ENCODE data around the gene COMMD7.
A peak's percentile ranks its signal among the peaks of the same experiment; 100 is the strongest.

COMMD7 gene

GRCh38 chr20:32672982-32673851, 70.0 kb downstream of the COMMD7 start:
- DNase-seq: no peak

GRCh38 chr20:32672394-32672981, 70.8 kb downstream of the COMMD7 start:
- DNase-seq: no peak

GRCh38 chr20:32670773-32671455, 72.4 kb downstream of the COMMD7 start:
- no peak for DNase-seq

- no peak for DNase-seq
These were observed 76.2 kb downstream of the COMMD7 start for GRCh38 chr20:32667027-32667426.

GRCh38 chr20:32664678-32665159, 78.5 kb downstream of the COMMD7 start:
- no peak for DNase-seq

GRCh38 chr20:32664012-32664677, 79.1 kb downstream of the COMMD7 start:
- DNase-seq: no peak

GRCh38 chr20:32663335-32664011, 79.8 kb downstream of the COMMD7 start:
- no peak for DNase-seq

- DNase-seq: no peak
These were observed 81.3 kb downstream of the COMMD7 start for GRCh38 chr20:32661820-32662528.

- DNase-seq: no peak
These were observed 82.6 kb downstream of the COMMD7 start for GRCh38 chr20:32660661-32661060.

- DNase-seq: no peak
These were observed 86.4 kb downstream of the COMMD7 start for GRCh38 chr20:32656827-32657226.

- no peak for DNase-seq
These were observed 87.3 kb downstream of the COMMD7 start for GRCh38 chr20:32655903-32656512.

GRCh38 chr20:32652739-32653526, 90.3 kb downstream of the COMMD7 start:
- DNase-seq: peak; percentile 88
